Gastrocnemius medialis (tissue), 4 donors: ENCODE measurements around the gene MEOX2.

Experiments used
- CTCF ChIP-seq, 5 experiments: fragments of 450-650 bp in 3 of 5; fragments of 200-600 bp in 2 of 5; sonication (generic) in 2 of 5; IDR thresholded peaks in 4 of 5; conservative IDR thresholded peaks in 1 of 5; 1 replicate in 4 of 5; 2 replicates in 1 of 5; pipeline ENCODE4 v1.5.1; 2016 to 2019; ENCODE audit warnings: antibody characterized with exemption in 5 of 5, mild to moderate bottlenecking in 3 of 5, moderate library complexity in 3 of 5
- POLR2A ChIP-seq, 2 donors: fragments of 450-650 bp; IDR thresholded peaks; one replicate each; pipeline ENCODE4 v1.6.1; 2017; ENCODE audit warnings: antibody characterized with exemption in 2 of 2, mild to moderate bottlenecking in 2 of 2, moderate library complexity in 2 of 2

GRCh38 chr7:15626041-15626440 is 60.4 kb downstream of the MEOX2 start:
- TF ChIP-seq CTCF (IDR thresholded peaks at IDR 0.05 in 4 of 5, conservative IDR thresholded peaks at IDR 0.05 in 1 of 5), result no peak
- TF ChIP-seq POLR2A (IDR thresholded peaks at IDR 0.05), result no peak
